BLaER1 (cell line): Measurements from ENCODE around the gene TPD52L1.

Source experiments
- H3K27ac ChIP-seq: shearing (Covaris generic); formaldehyde crosslinking; 2 replicates; pipeline ENCODE4 v1.8.1; 2022
- H3K27me3 ChIP-seq: shearing (Covaris generic); formaldehyde crosslinking; 2 replicates; pipeline ENCODE4 v1.8.1; 2022
- H3K36me3 ChIP-seq: shearing (Covaris generic); formaldehyde crosslinking; 2 replicates; pipeline ENCODE4 v1.8.1; 2022
- H3K4me1 ChIP-seq: shearing (Covaris generic); formaldehyde crosslinking; 2 replicates; pipeline ENCODE4 v1.8.1; 2022
- H3K4me2 ChIP-seq: shearing (Covaris generic); formaldehyde crosslinking; 2 replicates; pipeline ENCODE4 v1.8.1; 2022
- H3K4me3 ChIP-seq: shearing (Covaris generic); formaldehyde crosslinking; 2 replicates; pipeline ENCODE4 v1.8.1; 2022
- H3K9ac ChIP-seq: shearing (Covaris generic); formaldehyde crosslinking; 2 replicates; pipeline ENCODE4 v1.8.1; 2022
- H3K9me3 ChIP-seq: shearing (Covaris generic); formaldehyde crosslinking; 2 replicates; pipeline ENCODE4 v1.8.1; 2022
- H4K20me1 ChIP-seq: shearing (Covaris generic); formaldehyde crosslinking; 2 replicates; pipeline ENCODE4 v1.8.1; 2022
- Cebpa-rat ChIP-seq: shearing (Covaris generic); IDR thresholded peaks from 2 replicates; pipeline ENCODE4 v1.8.1; 2022

Gene TPD52L1, protein sequence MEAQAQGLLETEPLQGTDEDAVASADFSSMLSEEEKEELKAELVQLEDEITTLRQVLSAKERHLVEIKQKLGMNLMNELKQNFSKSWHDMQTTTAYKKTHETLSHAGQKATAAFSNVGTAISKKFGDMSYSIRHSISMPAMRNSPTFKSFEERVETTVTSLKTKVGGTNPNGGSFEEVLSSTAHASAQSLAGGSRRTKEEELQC

DNA sequence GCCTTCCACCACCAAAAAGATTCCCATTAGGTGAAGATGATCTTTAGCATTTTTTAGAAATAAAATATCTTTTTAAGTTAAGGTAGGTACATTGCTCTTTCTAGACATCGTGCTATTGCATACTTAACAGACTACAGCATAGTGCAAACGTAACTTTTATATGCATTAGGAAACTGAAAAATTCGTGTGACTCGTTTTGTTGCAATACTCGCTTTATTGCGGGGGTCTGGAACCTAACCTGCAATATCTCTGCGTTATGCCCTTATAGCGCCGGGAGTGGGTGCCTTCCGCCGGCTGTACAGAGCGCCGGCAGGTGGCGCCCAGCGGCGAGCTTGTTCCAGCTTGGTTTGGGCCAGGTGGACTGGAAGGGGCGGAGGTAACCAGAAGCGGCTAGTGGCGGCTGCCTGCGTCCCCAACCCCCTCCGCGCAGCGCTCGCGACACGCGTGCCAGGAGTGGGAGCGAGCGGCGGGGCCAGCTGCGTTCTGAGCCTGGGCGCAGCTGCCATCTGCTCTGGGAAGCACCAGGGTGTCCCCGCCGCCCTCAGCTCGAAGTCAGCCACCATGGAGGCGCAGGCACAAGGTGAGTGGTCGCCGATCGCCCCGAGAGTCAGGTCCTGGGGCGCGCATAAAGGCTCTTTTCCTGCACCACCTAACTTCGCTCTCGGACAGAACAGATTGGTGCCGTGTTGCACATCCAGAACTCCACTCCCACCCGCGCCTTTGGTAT is at the start of gene TPD52L1:
TSS of gene TPD52L1 (plus strand) at position 383 of the 727 bp plus-strand sequence. CDS start at position 562, 179 bp downstream.
- Histone ChIP-seq H4K20me1 (no peaks in the 10 kb centered on the region), H3K27me3 (peaks cover 18% of the 10 kb centered on the region), H3K27ac (no peak within 1 kb of the TSS), H3K4me1 (0 out of 2 replicates have a peak, but pooled peaks cover 6% of the 10 kb centered on the region), H3K9me3 (peaks cover 18% of the 10 kb centered on the region), H3K4me2 (peak within 1 kb of the TSS; percentile 52), H3K36me3 (no peaks in the 10 kb centered on the region), H3K4me3 (peak within 1 kb of the TSS; percentile 54), H3K9ac (no peak within 1 kb of the TSS)
- no peak for TF ChIP-seq Cebpa-rat

DNA sequence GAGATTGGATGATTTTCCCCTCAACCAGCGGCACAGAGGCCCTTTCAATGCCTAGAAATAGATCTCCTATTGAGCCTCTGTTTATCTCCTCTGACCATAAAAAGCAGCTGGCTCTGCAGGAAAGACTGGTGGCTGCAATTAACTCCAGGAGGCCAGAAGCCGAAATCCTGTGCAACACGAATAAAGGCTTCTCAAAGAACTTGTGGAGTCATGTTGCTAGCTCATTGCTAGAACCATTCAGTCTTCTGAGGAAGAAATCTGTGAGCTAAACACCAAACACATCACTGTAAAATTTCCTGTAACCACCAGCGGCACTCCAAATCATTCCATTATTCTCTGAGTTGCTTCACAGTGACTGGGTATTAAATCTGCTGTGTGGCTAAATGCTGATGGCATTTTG is 49.1 kb upstream of the TPD52L1 start:
- peaks cover 8% of the 10 kb centered on the region; the same call in 1 of the 2 replicates for H3K9me3 ChIP-seq
- H3K4me2 ChIP-seq, result no peak overlapping the region
- TF ChIP-seq Cebpa-rat, result no peak
- no peaks in the 10 kb centered on the region for H3K27me3 ChIP-seq
- H3K4me3 ChIP-seq, result no peak overlapping the region
- H3K27ac ChIP-seq, result no peak overlapping the region
- H3K36me3 ChIP-seq, result no peaks in the 10 kb centered on the region
- peaks cover 24% of the 10 kb centered on the region for H3K4me1 ChIP-seq
- no peaks in the 10 kb centered on the region for H4K20me1 ChIP-seq
- H3K9ac ChIP-seq, result no peak overlapping the region

DNA sequence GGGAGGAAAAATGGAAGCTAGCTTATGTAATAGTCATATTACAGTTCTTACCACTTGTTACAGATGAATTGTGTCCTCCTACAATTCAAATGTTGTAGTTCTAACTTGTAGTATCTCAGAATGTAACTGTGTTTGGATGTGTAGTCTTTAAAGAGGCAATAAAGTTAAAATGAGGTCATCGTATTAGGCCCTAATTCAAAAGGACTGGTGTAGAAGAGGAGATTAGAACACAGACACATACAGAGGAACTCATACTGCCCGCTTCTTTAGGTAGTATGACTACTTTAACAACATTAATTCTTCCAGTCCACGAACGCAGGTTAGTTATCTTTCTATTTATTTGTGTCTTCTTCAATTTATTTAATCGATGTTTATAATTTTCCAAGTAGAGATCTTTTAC is 46.5 kb upstream of the TPD52L1 start:
- H3K9me3 ChIP-seq, result peaks cover 33% of the 10 kb centered on the region

DNA sequence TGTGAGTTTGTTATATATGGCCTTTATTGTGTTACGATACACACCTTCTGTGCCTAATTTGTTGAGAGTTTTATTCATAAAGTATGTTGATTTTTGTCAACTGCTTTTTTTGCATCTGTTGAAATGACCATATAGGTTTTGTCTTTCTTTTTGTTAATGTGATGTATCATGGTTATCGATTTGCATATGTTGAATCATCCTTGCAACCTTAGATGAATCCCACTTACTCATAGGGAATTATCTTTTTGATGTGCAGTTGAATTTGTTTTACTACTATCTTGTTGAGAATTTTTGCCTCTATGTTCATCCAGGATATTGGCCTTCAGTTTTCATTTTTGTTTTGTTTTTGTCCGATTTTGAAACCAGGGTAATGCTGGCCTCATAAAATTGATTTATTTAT is 45.7 kb upstream of the TPD52L1 start:
- H3K4me3 ChIP-seq, result no peak overlapping the region
- no peak overlapping the region for H3K9ac ChIP-seq
- H3K4me2 ChIP-seq, result no peak overlapping the region
- TF ChIP-seq Cebpa-rat, result no peak
- H3K4me1 ChIP-seq, result no peaks in the 10 kb centered on the region
- H3K27me3 ChIP-seq, result no peaks in the 10 kb centered on the region
- no peaks in the 10 kb centered on the region for H4K20me1 ChIP-seq
- no peaks in the 10 kb centered on the region for H3K36me3 ChIP-seq
- H3K9me3 ChIP-seq, result peaks cover 41% of the 10 kb centered on the region
- no peak overlapping the region for H3K27ac ChIP-seq

More for the DNA sequence above, 46.5 kb upstream of the TPD52L1 start:
- H3K4me1 ChIP-seq, result peaks cover 4% of the 10 kb centered on the region; the same call in 1 of the 2 replicates
- no peaks in the 10 kb centered on the region for H3K27me3 ChIP-seq
- H4K20me1 ChIP-seq, result no peaks in the 10 kb centered on the region
- H3K4me3 ChIP-seq, result no peak overlapping the region
- no peak for TF ChIP-seq Cebpa-rat
- no peak overlapping the region for H3K27ac ChIP-seq
- no peak overlapping the region for H3K4me2 ChIP-seq
- no peaks in the 10 kb centered on the region for H3K36me3 ChIP-seq
- no peak overlapping the region for H3K9ac ChIP-seq

DNA sequence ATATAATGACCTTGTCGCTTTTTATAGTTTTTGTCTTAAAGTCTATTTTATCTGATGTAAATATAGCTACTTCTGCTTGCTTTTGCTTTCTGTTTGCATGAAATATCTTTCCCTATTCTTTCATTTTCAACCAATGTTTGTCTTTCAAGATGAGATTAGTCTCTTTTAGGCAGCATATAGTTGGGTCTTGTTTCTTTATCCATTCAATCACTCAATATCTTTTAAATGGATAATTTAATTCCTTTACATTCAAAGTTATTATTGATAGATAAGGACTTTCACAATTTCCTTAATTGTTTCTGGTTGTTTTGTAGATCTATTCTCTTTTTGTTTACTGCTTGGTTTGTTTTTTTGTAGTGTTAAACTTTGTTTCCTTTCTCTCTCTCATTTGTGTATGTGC is 43.5 kb upstream of the TPD52L1 start:
- H3K4me3 ChIP-seq, result no peak overlapping the region
- H3K9me3 ChIP-seq, result peaks cover 44% of the 10 kb centered on the region
- no peaks in the 10 kb centered on the region for H3K36me3 ChIP-seq
- H4K20me1 ChIP-seq, result no peaks in the 10 kb centered on the region
- TF ChIP-seq Cebpa-rat, result no peak
- no peak overlapping the region for H3K9ac ChIP-seq
- no peaks in the 10 kb centered on the region for H3K4me1 ChIP-seq
- no peak overlapping the region for H3K27ac ChIP-seq
- no peak overlapping the region for H3K4me2 ChIP-seq
- no peaks in the 10 kb centered on the region for H3K27me3 ChIP-seq

DNA sequence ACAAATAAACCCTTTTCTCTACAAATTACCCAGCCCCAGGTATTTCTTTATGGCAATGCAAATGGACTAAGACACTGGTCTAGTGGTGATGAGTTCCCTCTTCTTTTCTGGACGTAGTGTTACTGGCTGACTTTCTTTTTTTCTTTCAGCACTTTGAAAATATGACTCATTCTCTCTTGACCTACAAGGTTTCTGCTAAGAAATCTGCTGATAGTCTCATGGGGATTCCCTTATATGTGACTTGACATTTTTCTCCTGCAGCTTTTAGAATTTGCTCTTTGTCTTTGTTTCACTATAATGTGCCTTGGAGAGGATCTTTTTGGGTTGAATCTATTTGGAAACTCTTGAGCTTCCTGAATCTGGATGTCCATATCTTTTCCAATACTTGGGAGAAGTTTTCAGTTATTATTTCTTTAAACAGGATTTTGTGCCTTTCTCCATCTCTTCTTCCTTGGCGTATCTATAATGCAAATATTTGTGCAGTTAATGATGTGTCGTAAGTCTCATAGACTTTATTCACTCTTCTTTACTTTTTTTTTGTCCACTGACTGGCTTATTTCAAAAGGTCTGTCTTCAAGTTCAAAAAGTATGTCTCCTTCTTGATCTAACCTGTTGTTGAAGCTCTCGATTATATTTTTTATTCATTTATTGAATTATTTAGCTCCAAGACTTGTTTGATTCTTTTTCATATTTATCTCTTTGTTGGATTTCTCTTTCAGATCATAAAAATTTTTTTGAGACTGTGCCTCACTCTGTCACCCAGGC is 42.2 kb upstream of the TPD52L1 start:
- Histone ChIP-seq H3K27me3 (no peaks in the 10 kb centered on the region), H3K27ac (no peak overlapping the region), H3K4me1 (no peaks in the 10 kb centered on the region), H3K4me2 (no peak overlapping the region), H3K4me3 (no peak overlapping the region), H3K36me3 (no peaks in the 10 kb centered on the region), H4K20me1 (no peaks in the 10 kb centered on the region), H3K9me3 (peaks cover 44% of the 10 kb centered on the region), H3K9ac (no peak overlapping the region)
- TF ChIP-seq Cebpa-rat, result no peak

DNA sequence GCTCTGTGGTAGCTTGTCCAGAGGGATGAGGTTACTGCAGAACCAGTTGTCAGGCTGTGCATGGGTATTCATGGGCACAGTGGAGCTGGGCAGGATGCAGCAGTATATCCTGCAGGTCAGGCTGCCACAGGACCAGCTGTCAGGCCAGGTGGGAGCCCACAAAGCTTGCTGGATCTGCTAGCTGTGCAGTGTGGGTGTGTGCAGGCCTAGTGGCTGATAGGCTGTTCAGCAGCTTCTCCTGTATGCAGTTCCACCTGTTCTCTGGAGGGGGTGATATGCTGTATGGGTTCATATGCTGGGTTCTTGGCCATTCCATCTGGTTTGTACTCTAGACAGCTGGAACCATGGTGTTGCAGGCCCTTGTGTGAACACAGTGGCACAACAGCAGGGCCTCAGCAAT is 40.6 kb upstream of the TPD52L1 start:
- Histone ChIP-seq H3K9me3 (peaks cover 44% of the 10 kb centered on the region), H3K9ac (no peak overlapping the region), H3K27ac (no peak overlapping the region), H3K27me3 (no peaks in the 10 kb centered on the region), H3K4me2 (no peak overlapping the region), H3K4me3 (no peak overlapping the region), H3K4me1 (no peaks in the 10 kb centered on the region), H4K20me1 (no peaks in the 10 kb centered on the region), H3K36me3 (no peaks in the 10 kb centered on the region)
- no peak for TF ChIP-seq Cebpa-rat

DNA sequence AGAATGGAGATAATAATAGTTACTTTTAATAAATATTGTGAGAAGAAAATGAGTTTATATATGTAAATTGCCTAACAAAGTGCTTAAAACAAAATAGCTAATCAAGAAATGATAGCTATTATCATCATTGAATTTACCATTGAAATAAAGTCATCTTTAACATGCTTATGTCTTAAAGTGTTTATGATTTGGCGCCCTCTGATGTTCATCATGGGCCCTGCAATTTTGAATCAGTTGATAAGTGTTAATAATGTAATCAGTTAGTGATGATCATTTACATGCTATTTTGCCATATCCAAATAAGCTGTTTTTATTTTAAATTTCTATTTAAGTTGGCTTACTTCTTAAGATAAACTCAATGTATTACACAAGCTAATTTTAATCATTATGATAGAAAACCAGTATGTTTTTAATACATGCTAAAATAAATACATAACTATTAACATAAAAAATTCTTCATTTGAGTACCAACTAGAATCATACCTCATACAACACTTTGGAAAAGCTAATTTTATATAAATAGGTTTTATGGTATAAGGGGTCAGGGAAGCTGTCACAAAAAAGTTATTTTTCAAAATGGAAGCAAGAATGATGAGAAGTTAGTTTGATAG is 39.2 kb upstream of the TPD52L1 start:
- Histone ChIP-seq H3K9me3 (peaks cover 37% of the 10 kb centered on the region), H4K20me1 (no peaks in the 10 kb centered on the region), H3K27me3 (no peaks in the 10 kb centered on the region), H3K9ac (no peak overlapping the region), H3K4me1 (no peaks in the 10 kb centered on the region), H3K27ac (no peak overlapping the region), H3K36me3 (no peaks in the 10 kb centered on the region), H3K4me3 (no peak overlapping the region), H3K4me2 (no peak overlapping the region)
- TF ChIP-seq Cebpa-rat, result no peak

DNA sequence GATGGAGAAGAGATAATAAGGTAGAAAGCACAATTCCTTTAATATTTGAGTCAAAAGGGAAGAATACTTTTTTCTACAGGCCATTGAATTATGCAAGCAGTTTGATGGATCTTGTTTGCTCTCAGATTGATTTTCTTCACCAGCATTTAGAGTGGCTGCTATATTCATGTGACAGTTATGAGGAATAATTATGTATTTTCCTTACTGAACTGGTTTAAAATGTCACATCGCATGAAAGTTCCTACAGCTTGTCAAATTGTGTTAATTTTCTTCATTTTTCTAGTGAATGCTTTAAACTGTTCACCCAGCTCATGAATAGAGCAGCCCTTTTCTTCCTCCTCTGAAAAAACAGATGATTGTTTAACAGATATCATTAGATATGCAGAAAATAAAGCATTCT is 37.4 kb upstream of the TPD52L1 start:
- no peaks in the 10 kb centered on the region for H3K36me3 ChIP-seq
- no peak overlapping the region for H3K4me2 ChIP-seq
- H3K9me3 ChIP-seq, result peaks cover 20% of the 10 kb centered on the region
- no peaks in the 10 kb centered on the region for H3K4me1 ChIP-seq
- no peak overlapping the region for H3K27ac ChIP-seq
- H4K20me1 ChIP-seq, result no peaks in the 10 kb centered on the region
- no peak overlapping the region for H3K9ac ChIP-seq
- no peaks in the 10 kb centered on the region for H3K27me3 ChIP-seq
- TF ChIP-seq Cebpa-rat, result no peak
- no peak overlapping the region for H3K4me3 ChIP-seq

DNA sequence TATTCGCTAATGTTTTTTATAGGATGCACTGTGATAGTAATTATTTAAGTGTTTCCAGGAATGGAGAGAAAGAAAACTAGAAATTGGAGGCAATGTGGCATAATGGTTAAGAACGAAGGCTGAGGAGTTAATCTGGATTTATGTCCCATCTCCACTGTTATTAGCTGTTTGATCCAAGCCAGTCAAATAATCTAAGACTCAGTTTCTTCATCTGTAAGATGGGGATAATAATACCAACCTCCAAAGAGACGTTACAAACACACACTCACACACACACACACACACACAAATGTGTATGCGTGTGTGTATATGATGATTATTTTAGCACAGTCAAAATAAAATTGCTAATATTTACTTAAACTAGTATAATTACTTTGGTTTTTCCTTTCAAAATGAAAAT is 36.9 kb upstream of the TPD52L1 start:
- Histone ChIP-seq H3K9ac (no peak overlapping the region), H3K27ac (no peak overlapping the region), H3K4me1 (no peaks in the 10 kb centered on the region), H3K4me3 (no peak overlapping the region), H3K4me2 (no peak overlapping the region), H4K20me1 (no peaks in the 10 kb centered on the region), H3K9me3 (peaks cover 15% of the 10 kb centered on the region), H3K36me3 (no peaks in the 10 kb centered on the region), H3K27me3 (no peaks in the 10 kb centered on the region)
- no peak for TF ChIP-seq Cebpa-rat
